B cell (primary cell): ENCODE results near the gene HACD2. TPM values are rescaled to one million over a fixed set of nuclear protein-coding genes. Genes with fewer than 3 reads are reported as not detected.
A peak's percentile ranks its signal among the peaks of the same experiment; 100 is the strongest.

Source experiments
- ATAC-seq: fragments of 200-7000 bp; cut with Tn5 transposase; one replicate; pipeline ENCODE4 v1.10.0; 2021; ENCODE audit warnings: low read depth, mild to moderate bottlenecking, moderate number of reproducible peaks, moderate library complexity
- CTCF ChIA-PET: fragments of 350-600 bp; sonication (Branson Sonifier 250); formaldehyde crosslinking; loops from one replicate; lab custom pipeline; 2021; ENCODE audit warnings: antibody characterized with exemption, inconsistent platforms; lab: Charles Lee
- POLR2A ChIA-PET: fragments of 350-600 bp; sonication (Branson Sonifier 250); formaldehyde crosslinking; loops from one replicate; lab custom pipeline; 2021; ENCODE audit warnings: antibody characterized with exemption; lab: Charles Lee
- DNase-seq: peaks from one replicate; pipeline ENCODE4 v3.0.0; 2013
- H2AFZ ChIP-seq: 2 replicates; pipeline ENCODE4 v1.6.1; 2012; ENCODE audit warnings: mild to moderate bottlenecking, low read depth, low read length; ENCODE audit not compliant: insufficient read depth, poor library complexity, severe bottlenecking
- H3K27ac ChIP-seq, 2 donors: 1 replicate in 1 of 2; 2 replicates in 1 of 2; pipeline ENCODE4 v1.5.1; 2012 to 2013; ENCODE audit warnings: low read length in 2 of 2, mild to moderate bottlenecking in 2 of 2, moderate library complexity in 1 of 2
- H3K27me3 ChIP-seq, 4 experiments: fragments of 200-600 bp in 1 of 4; sonication (generic) in 1 of 4; replicated peaks in 1 of 4; 1 replicate in 2 of 4; 2 replicates in 2 of 4; pipeline versions ENCODE4 v1.6.1 to v1.7.0; 2013 to 2016; ENCODE audit warnings: low read length in 3 of 4, mild to moderate bottlenecking in 2 of 4, mixed read lengths in 1 of 4, moderate library complexity in 1 of 4; ENCODE audit not compliant: insufficient read depth in 4 of 4, control insufficient read depth in 3 of 4; ENCODE audit errors: control extremely low read depth in 1 of 4
- H3K36me3 ChIP-seq, 2 experiments: replicated peaks in 1 of 2; 1 replicate in 1 of 2; 2 replicates in 1 of 2; pipeline versions ENCODE4 v1.6.1 to v1.7.1; 2013; ENCODE audit warnings: low read length in 1 of 2; ENCODE audit not compliant: insufficient read depth in 2 of 2, control insufficient read depth in 1 of 2; ENCODE audit errors: control extremely low read depth in 1 of 2, extremely low read depth in 1 of 2
- H3K4me1 ChIP-seq, 2 donors: fragments of 200-600 bp in 1 of 2; sonication (generic) in 1 of 2; 1 replicate in 1 of 2; 2 replicates in 1 of 2; pipeline versions ENCODE4 v1.5.1 to v1.6.1; 2013 to 2017; ENCODE audit warnings: low read length in 2 of 2; ENCODE audit not compliant: control insufficient read depth in 2 of 2, insufficient read depth in 2 of 2
- H3K4me2 ChIP-seq: replicated peaks from 2 replicates; pipeline ENCODE3; 2012; ENCODE audit warnings: mild to moderate bottlenecking, low read depth, low read length; ENCODE audit not compliant: poor library complexity, severe bottlenecking
- H3K4me3 ChIP-seq, 5 experiments: fragments of 200-600 bp in 1 of 5; sonication (generic) in 1 of 5; 1 replicate in 3 of 5; 2 replicates in 2 of 5; pipeline versions ENCODE4 v1.5.1 to v1.7.0; 2011 to 2016; ENCODE audit warnings: low read length in 4 of 5, mild to moderate bottlenecking in 4 of 5, low read depth in 2 of 5, control low read depth in 1 of 5, moderate library complexity in 1 of 5; ENCODE audit not compliant: insufficient read depth in 1 of 5; ENCODE audit errors: control extremely low read depth in 1 of 5, extremely low read depth in 1 of 5
- H3K79me2 ChIP-seq: fragments of 200-600 bp; sonication (generic); one replicate; pipeline ENCODE4 v1.6.0; 2016; ENCODE audit warnings: low read length; ENCODE audit not compliant: control insufficient read depth, insufficient read depth
- H3K9ac ChIP-seq: fragments of 200-600 bp; sonication (generic); 2 replicates; pipeline ENCODE4 v1.6.1; 2017; ENCODE audit warnings: mild to moderate bottlenecking, low read length, moderate library complexity
- H3K9me3 ChIP-seq, 3 donors: one replicate each; pipeline versions ENCODE4 v1.6.1 to v1.7.1; 2013; ENCODE audit warnings: low read length in 2 of 3; ENCODE audit not compliant: control insufficient read depth in 2 of 3, insufficient read depth in 1 of 3; ENCODE audit errors: control extremely low read depth in 1 of 3
- H4K20me1 ChIP-seq: 2 replicates; pipeline ENCODE4 v1.6.0; 2012; ENCODE audit warnings: mild to moderate bottlenecking, low read length; ENCODE audit not compliant: insufficient read depth, control insufficient read depth, poor library complexity, severe bottlenecking
- H3K27ac Mint-ChIP-seq: one replicate; pipeline ENCODE4 v1.8.0; 2021; ENCODE audit warnings: mixed read lengths
- H3K27me3 Mint-ChIP-seq: one replicate; pipeline ENCODE4 v1.8.0; 2021; ENCODE audit warnings: mixed read lengths
- H3K4me1 Mint-ChIP-seq: one replicate; pipeline ENCODE4 v1.8.0; 2021; ENCODE audit warnings: mixed read lengths
- H3K4me3 Mint-ChIP-seq: one replicate; pipeline ENCODE4 v1.8.0; 2021; ENCODE audit warnings: mixed read lengths
- H3K9me3 Mint-ChIP-seq: one replicate; pipeline ENCODE4 v1.8.0; 2022; ENCODE audit warnings: mixed read lengths; ENCODE audit not compliant: insufficient read depth
- CTCF ChIP-seq: fragments of 200-600 bp; IDR thresholded peaks from one replicate; pipeline ENCODE4 v1.8.0; 2022; ENCODE audit warnings: antibody characterized with exemption, mild to moderate bottlenecking
- EZH2 ChIP-seq: IDR thresholded peaks from 2 replicates; pipeline ENCODE4 v1.6.1; 2012; ENCODE audit warnings: borderline replicate concordance, low read depth, mild to moderate bottlenecking, moderate library complexity, low read length; ENCODE audit not compliant: insufficient read depth, poor library complexity, severe bottlenecking
- WGBS: methylation state at CpG from one replicate; pipeline ENCODE4 v1.1.5; 2013; ENCODE audit warnings: missing lambda C conversion rate; ENCODE audit not compliant: insufficient coverage; 5-methylcytosine and 5-hydroxymethylcytosine counted together
- intact Hi-C: fragments of 100-400 bp; cut with micrococcal nuclease; formaldehyde crosslinking; loops from one replicate; pipeline ENCODE4 v1.10.0; 2022
- polyA plus RNA-seq: library from polyadenylated mRNA; depleted of rRNA; stranded (reverse); fragments of >200 nt; gene quantifications from 2 replicates; pipeline ENCODE4 v1.2.3, GENCODE V29; 2012
- total RNA-seq, 2 donors: library from RNA; stranded (reverse); fragments of 120-200 nt in 1 of 2; gene quantifications; 1 replicate in 1 of 2; 2 replicates in 1 of 2; pipeline versions ENCODE4 v1.2.3 to v1.2.4, GENCODE V29; 2013 to 2022

The HACD2 gene
- total and polyA plus RNA-seq, 2 donors (not counting 1 experiment from before 2014, with no cell fraction given): 14.5 to 30.7 TPM

- Histone ChIP-seq H3K27ac (no peak overlapping the region), H3K36me3 (peaks cover 1 to 4% of the 10 kb centered on the region in 2 experiments), H4K20me1 (no peaks in the 10 kb centered on the region), H3K79me2 (peaks cover 32% of the 10 kb centered on the region), H2AFZ (no peak overlapping the region), H3K4me2 (no peak overlapping the region), H3K4me1 (peaks cover 21 to 25% of the 10 kb centered on the region in 2 donors), H3K9ac (no peak overlapping the region), H3K4me3 (no peak overlapping the region), H3K9me3 (peaks cover 4 to 23% (median 21%) of the 10 kb centered on the region in 3 donors), H3K27me3 (no peaks in the 10 kb centered on the region)
- ChIA-PET CTCF (interaction anchor here (1.8 kb wide), 1 partner anchor 29 kb away, joined by 5 read pairs; no protein-coding TSS in a partner anchor), POLR2A (interaction anchor here (0.6 kb wide), 1 partner anchor 1171 kb away, joined by 3 read pairs; no protein-coding TSS in a partner anchor)
- TF ChIP-seq CTCF (no peak), EZH2 (no peak)
- Mint-ChIP-seq H3K9me3 (peaks cover 4% of the 10 kb centered on the region), H3K27me3 (no peaks in the 10 kb centered on the region), H3K27ac (peak overlapping the region; percentile 34), H3K4me3 (peak overlapping the region; percentile 31), H3K4me1 (peaks cover 22% of the 10 kb centered on the region)
- intact Hi-C loops: loop anchor here (5.0 to 10.0 kb wide), 3 partner anchors 375 to 1145 kb away; partner anchors contain the start of genes CCDC14, HSPBAP1, SLC49A4 and UMPS
- ATAC-seq (no peak), DNase-seq (no peak)
- WGBS: no CpG with 5 or more reads among the region's 2 CpGs
Measured at GRCh38 chr3:123587401-123587800, 2.5 kb upstream of the HACD2 start.

- peaks cover 4% of the 10 kb centered on the region for H3K9me3 Mint-ChIP-seq
- H3K4me3 ChIP-seq: no peak overlapping the region
- intact Hi-C loops: loop anchor here (5.0 to 10.0 kb wide), 3 partner anchors 375 to 1145 kb away; partner anchors contain the start of genes CCDC14, HSPBAP1, SLC49A4 and UMPS
- DNase-seq (no peak), ATAC-seq (no peak)
- H3K36me3 ChIP-seq: peaks cover 2 to 4% of the 10 kb centered on the region in 2 experiments
- no peaks in the 10 kb centered on the region for H3K27me3 ChIP-seq
- no peaks in the 10 kb centered on the region for H3K27me3 Mint-ChIP-seq
- peaks cover 23 to 25% of the 10 kb centered on the region in 2 donors for H3K4me1 ChIP-seq
- WGBS: no CpG with 5 or more reads among the region's 2 CpGs
- H3K27ac ChIP-seq: no peak overlapping the region
- no peak overlapping the region for H3K27ac Mint-ChIP-seq
- ChIA-PET POLR2A (interaction anchor here (0.6 kb wide), 1 partner anchor 1171 kb away, joined by 3 read pairs; no protein-coding TSS in a partner anchor), CTCF (interaction anchor here (1.8 kb wide), 1 partner anchor 28 kb away, joined by 5 read pairs; no protein-coding TSS in a partner anchor)
- H3K9ac ChIP-seq: no peak overlapping the region
- H4K20me1 ChIP-seq: no peaks in the 10 kb centered on the region
- H3K4me1 Mint-ChIP-seq: peaks cover 25% of the 10 kb centered on the region
- H3K4me2 ChIP-seq: no peak overlapping the region
- H3K79me2 ChIP-seq: peaks cover 33% of the 10 kb centered on the region
- H3K4me3 Mint-ChIP-seq: peak overlapping the region; percentile 31
- TF ChIP-seq CTCF (no peak), EZH2 (no peak)
- no peak overlapping the region for H2AFZ ChIP-seq
- H3K9me3 ChIP-seq: peaks cover 4 to 23% (median 21%) of the 10 kb centered on the region in 3 donors
Measured at GRCh38 chr3:123586968-123587367, 2.1 kb upstream of the HACD2 start.
